ENCODE results near the gene COP1.
"Not testable (repeated sequence)": the region's sequence is repeated elsewhere in the genome, so short reads cannot be mapped to it uniquely, and the experiment has no call there.

Gene COP1

GRCh38 chr1:175984813-175985212, 222.3 kb downstream of the COP1 start:
- no peak overlapping the region for H2AFZ ChIP-seq (ENCODE audit: low read length)

DNA sequence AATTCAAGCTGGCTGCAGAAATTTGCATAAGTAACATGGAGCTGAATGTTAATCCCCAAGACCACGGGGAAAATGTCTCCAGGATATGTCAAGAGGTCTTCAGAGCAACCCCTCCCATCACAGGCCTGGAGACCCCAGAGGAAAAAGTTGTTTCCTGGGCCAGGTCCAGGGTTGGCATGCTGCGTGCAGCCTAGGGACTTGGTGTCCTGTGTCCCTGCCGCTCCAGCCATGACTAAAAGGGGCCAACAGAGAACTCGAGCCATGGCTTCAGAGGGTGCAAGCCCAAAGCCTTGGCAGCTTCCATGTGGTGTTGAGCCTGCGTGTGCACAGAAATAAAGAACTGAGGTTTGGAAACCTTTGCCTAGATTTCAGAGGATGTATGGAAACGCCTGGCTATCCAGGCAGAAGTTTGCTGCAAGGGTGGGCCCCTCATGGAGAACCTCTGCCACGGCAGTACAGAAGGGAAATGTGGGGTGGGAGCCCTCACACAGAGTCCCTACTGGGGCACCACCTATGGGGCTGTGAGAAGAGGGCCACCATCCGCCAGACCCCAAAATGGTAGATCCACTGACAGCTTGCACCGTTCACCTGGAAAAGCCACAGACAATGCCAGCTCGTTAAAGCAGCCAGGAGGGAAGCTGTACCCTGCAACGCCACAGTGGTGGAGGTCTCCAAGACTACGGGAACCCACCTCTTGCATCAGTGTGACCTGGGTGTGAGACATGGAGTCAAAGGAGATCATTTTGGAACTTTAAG, 222.9 kb downstream of the COP1 start:
- WGBS, 2 donors (ENCODE audit: extremely low coverage in 2 of 2, insufficient read length in 2 of 2, insufficient replicate concordance in 1 of 2) = no CpG with 5 or more reads among the region's 12 CpGs
- H3K36me3 ChIP-seq (replicated peaks in 1 of 2; ENCODE audit: control insufficient read depth in 2 of 2, insufficient read depth in 2 of 2, low read length in 2 of 2) = peaks cover 12 to 82% of the 10 kb centered on the region in 2 donors
- no peak overlapping the region for H3K18ac ChIP-seq (ENCODE audit: low read length)

More at GRCh38 chr1:175984813-175985212, 222.3 kb downstream of the COP1 start:
- Histone ChIP-seq H3K4me1 (ENCODE audit: control insufficient read depth in 2 of 2, insufficient read depth in 1 of 2, low read depth in 1 of 2, low read length in 2 of 2) (no peaks in the 10 kb centered on the region), H3K14ac (ENCODE audit: low read length) (no peak overlapping the region), H3K79me1 (ENCODE audit: low read depth, low read length) (no peaks in the 10 kb centered on the region), H3K36me3 (replicated peaks in 1 of 2; ENCODE audit: control insufficient read depth in 2 of 2, insufficient read depth in 2 of 2, low read length in 2 of 2) (peaks cover 12 to 82% of the 10 kb centered on the region in 2 donors), H4K91ac (ENCODE audit: low read depth, low read length, poor library complexity) (no peak overlapping the region), H3K27ac (replicated peaks; ENCODE audit: low read length) (no peak overlapping the region), H2BK120ac (ENCODE audit: low read depth, low read length) (no peak overlapping the region), H3K9ac (ENCODE audit: low read depth, low read length, poor library complexity) (no peak overlapping the region), H3K18ac (ENCODE audit: low read length) (no peak overlapping the region), H3K9me3 (replicated peaks in 1 of 2; ENCODE audit: control insufficient read depth in 2 of 2, insufficient read depth in 1 of 2, low read depth in 1 of 2, low read length in 2 of 2) (peaks cover 4 to 46% of the 10 kb centered on the region in 2 donors), H2BK15ac (ENCODE audit: low read length) (no peak overlapping the region), H3K27me3 (ENCODE audit: control insufficient read depth in 3 of 3, insufficient read depth in 3 of 3, low read depth in 1 of 3, low read length in 3 of 3) (no peaks in the 10 kb centered on the region), H2AK5ac (ENCODE audit: low read depth, low read length) (no peak overlapping the region), H2BK12ac (ENCODE audit: low read length) (no peak overlapping the region), H3K4me2 (ENCODE audit: insufficient read depth, low read length, poor library complexity, severe bottlenecking) (no peak overlapping the region), H4K8ac (ENCODE audit: low read depth, low read length) (no peak overlapping the region), H3K23ac (ENCODE audit: low read depth, low read length, poor library complexity) (no peak overlapping the region), H3K4me3 (ENCODE audit: low read length in 2 of 2) (no peak overlapping the region), H2BK5ac (ENCODE audit: low read length) (no peak overlapping the region), H3K4ac (ENCODE audit: low read length) (no peak overlapping the region)
- WGBS, 2 donors (ENCODE audit: extremely low coverage in 2 of 2, insufficient read length in 2 of 2, insufficient replicate concordance in 1 of 2) = no CpG with 5 or more reads among the region's 1 CpG
- no peak for DNase-seq (ENCODE audit: low spot score)

DNA sequence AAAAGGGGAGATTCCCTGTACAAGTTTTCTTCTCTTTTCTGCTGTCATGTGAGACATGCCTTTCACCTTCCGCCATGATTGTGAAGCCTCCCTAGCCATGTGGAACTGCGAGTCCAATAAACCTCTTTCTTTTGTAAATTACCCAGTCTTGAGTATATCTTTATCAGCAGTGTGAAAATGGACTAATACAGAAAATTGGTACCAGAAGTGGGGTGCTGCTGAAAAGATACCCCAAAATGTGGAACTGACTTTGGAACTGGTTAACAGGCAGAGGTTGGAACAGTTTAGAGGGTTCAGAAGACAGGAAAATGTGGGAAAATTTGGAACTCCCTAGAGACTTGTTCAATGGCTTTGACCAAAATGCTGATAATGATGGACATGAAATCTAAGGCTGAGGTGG, 223.7 kb downstream of the COP1 start:
- not testable (repeated sequence) for H2AK5ac ChIP-seq (ENCODE audit: low read depth, low read length); H3K18ac ChIP-seq (ENCODE audit: low read length); H3K4me3 ChIP-seq (ENCODE audit: low read length in 2 of 2); H3K27ac ChIP-seq (replicated peaks; ENCODE audit: low read length); H3K14ac ChIP-seq (ENCODE audit: low read length); H2BK120ac ChIP-seq (ENCODE audit: low read depth, low read length); H3K4me1 ChIP-seq (ENCODE audit: control insufficient read depth in 2 of 2, insufficient read depth in 1 of 2, low read depth in 1 of 2, low read length in 2 of 2); H2BK12ac ChIP-seq (ENCODE audit: low read length); H2BK15ac ChIP-seq (ENCODE audit: low read length); H2AFZ ChIP-seq (ENCODE audit: low read length); H3K4ac ChIP-seq (ENCODE audit: low read length); H3K4me2 ChIP-seq (ENCODE audit: insufficient read depth, low read length, poor library complexity, severe bottlenecking); DNase-seq (ENCODE audit: low spot score); H4K91ac ChIP-seq (ENCODE audit: low read depth, low read length, poor library complexity); H3K27me3 ChIP-seq (ENCODE audit: control insufficient read depth in 3 of 3, insufficient read depth in 3 of 3, low read depth in 1 of 3, low read length in 3 of 3); H4K8ac ChIP-seq (ENCODE audit: low read depth, low read length); H3K9ac ChIP-seq (ENCODE audit: low read depth, low read length, poor library complexity); H2BK5ac ChIP-seq (ENCODE audit: low read length); H3K79me1 ChIP-seq (ENCODE audit: low read depth, low read length); H3K23ac ChIP-seq (ENCODE audit: low read depth, low read length, poor library complexity)
- no CpG with 5 or more reads among the region's 2 CpGs for WGBS, 2 donors (ENCODE audit: extremely low coverage in 2 of 2, insufficient read length in 2 of 2, insufficient replicate concordance in 1 of 2)
- peaks cover 12 to 73% of the 10 kb centered on the region in 2 donors for H3K36me3 ChIP-seq (replicated peaks in 1 of 2; ENCODE audit: control insufficient read depth in 2 of 2, insufficient read depth in 2 of 2, low read length in 2 of 2)
- peaks cover 4 to 46% of the 10 kb centered on the region in 2 donors for H3K9me3 ChIP-seq (replicated peaks in 1 of 2; ENCODE audit: control insufficient read depth in 2 of 2, insufficient read depth in 1 of 2, low read depth in 1 of 2, low read length in 2 of 2)

More for the DNA sequence above, 222.9 kb downstream of the COP1 start:
- peaks cover 4 to 46% of the 10 kb centered on the region in 2 donors for H3K9me3 ChIP-seq (replicated peaks in 1 of 2; ENCODE audit: control insufficient read depth in 2 of 2, insufficient read depth in 1 of 2, low read depth in 1 of 2, low read length in 2 of 2)
- no peak overlapping the region for H3K23ac ChIP-seq (ENCODE audit: low read depth, low read length, poor library complexity)
- H3K27me3 ChIP-seq (ENCODE audit: control insufficient read depth in 3 of 3, insufficient read depth in 3 of 3, low read depth in 1 of 3, low read length in 3 of 3) = no peaks in the 10 kb centered on the region
- H2AK5ac ChIP-seq (ENCODE audit: low read depth, low read length) = no peak overlapping the region
- no peak overlapping the region for H2BK120ac ChIP-seq (ENCODE audit: low read depth, low read length)
- no peak overlapping the region for H2AFZ ChIP-seq (ENCODE audit: low read length)
- no peak overlapping the region for H3K4me2 ChIP-seq (ENCODE audit: insufficient read depth, low read length, poor library complexity, severe bottlenecking)
- no peak overlapping the region for H3K9ac ChIP-seq (ENCODE audit: low read depth, low read length, poor library complexity)
- no peak overlapping the region for H4K91ac ChIP-seq (ENCODE audit: low read depth, low read length, poor library complexity)
- H3K4me3 ChIP-seq (ENCODE audit: low read length in 2 of 2) = no peak overlapping the region
- no peak overlapping the region for H3K4ac ChIP-seq (ENCODE audit: low read length)
- H3K79me1 ChIP-seq (ENCODE audit: low read depth, low read length) = no peaks in the 10 kb centered on the region
- H2BK12ac ChIP-seq (ENCODE audit: low read length) = no peak overlapping the region
- no peak overlapping the region for H2BK5ac ChIP-seq (ENCODE audit: low read length)
- H2BK15ac ChIP-seq (ENCODE audit: low read length) = no peak overlapping the region
- no peaks in the 10 kb centered on the region for H3K4me1 ChIP-seq (ENCODE audit: control insufficient read depth in 2 of 2, insufficient read depth in 1 of 2, low read depth in 1 of 2, low read length in 2 of 2)
- H3K27ac ChIP-seq (replicated peaks; ENCODE audit: low read length) = no peak overlapping the region
- H3K14ac ChIP-seq (ENCODE audit: low read length) = no peak overlapping the region
- no peak overlapping the region for H4K8ac ChIP-seq (ENCODE audit: low read depth, low read length)
- no peak for DNase-seq (ENCODE audit: low spot score)

- no peak overlapping the region for H2BK120ac ChIP-seq (ENCODE audit: low read depth, low read length)
- H3K18ac ChIP-seq (ENCODE audit: low read length) = no peak overlapping the region
- no peak overlapping the region for H2AFZ ChIP-seq (ENCODE audit: low read length)
- H3K27me3 ChIP-seq (ENCODE audit: control insufficient read depth in 3 of 3, insufficient read depth in 3 of 3, low read depth in 1 of 3, low read length in 3 of 3) = no peaks in the 10 kb centered on the region
- no peak overlapping the region for H3K4ac ChIP-seq (ENCODE audit: low read length)
- no peak overlapping the region for H3K23ac ChIP-seq (ENCODE audit: low read depth, low read length, poor library complexity)
- H3K27ac ChIP-seq (replicated peaks; ENCODE audit: low read length) = no peak overlapping the region
- no peak overlapping the region for H2AK5ac ChIP-seq (ENCODE audit: low read depth, low read length)
- H4K8ac ChIP-seq (ENCODE audit: low read depth, low read length) = no peak overlapping the region
- H2BK5ac ChIP-seq (ENCODE audit: low read length) = no peak overlapping the region
- peaks cover 12 to 51% of the 10 kb centered on the region in 2 donors for H3K36me3 ChIP-seq (replicated peaks in 1 of 2; ENCODE audit: control insufficient read depth in 2 of 2, insufficient read depth in 2 of 2, low read length in 2 of 2)
- H3K9me3 ChIP-seq (replicated peaks in 1 of 2; ENCODE audit: control insufficient read depth in 2 of 2, insufficient read depth in 1 of 2, low read depth in 1 of 2, low read length in 2 of 2) = peaks cover 4 to 43% of the 10 kb centered on the region in 2 donors
- no peak overlapping the region for H2BK12ac ChIP-seq (ENCODE audit: low read length)
- no peak overlapping the region for H3K4me3 ChIP-seq (ENCODE audit: low read length in 2 of 2)
- no peak overlapping the region for H3K9ac ChIP-seq (ENCODE audit: low read depth, low read length, poor library complexity)
- H3K14ac ChIP-seq (ENCODE audit: low read length) = no peak overlapping the region
- H3K4me2 ChIP-seq (ENCODE audit: insufficient read depth, low read length, poor library complexity, severe bottlenecking) = no peak overlapping the region
- no peak for DNase-seq (ENCODE audit: low spot score)
- no peak overlapping the region for H4K91ac ChIP-seq (ENCODE audit: low read depth, low read length, poor library complexity)
- H3K79me1 ChIP-seq (ENCODE audit: low read depth, low read length) = no peaks in the 10 kb centered on the region
- no peak overlapping the region for H2BK15ac ChIP-seq (ENCODE audit: low read length)
- H3K4me1 ChIP-seq (ENCODE audit: control insufficient read depth in 2 of 2, insufficient read depth in 1 of 2, low read depth in 1 of 2, low read length in 2 of 2) = no peaks in the 10 kb centered on the region
Measured at GRCh38 chr1:175981128-175981527, 226.0 kb downstream of the COP1 start.

Measured in neuronal stem cell (in vitro differentiated cells).